ENCODE measurements around the gene OR4Q3.
"Not testable (repeated sequence)": the region's sequence is repeated elsewhere in the genome, so short reads cannot be mapped to it uniquely, and the experiment has no call there.

The OR4Q3 gene

DNA sequence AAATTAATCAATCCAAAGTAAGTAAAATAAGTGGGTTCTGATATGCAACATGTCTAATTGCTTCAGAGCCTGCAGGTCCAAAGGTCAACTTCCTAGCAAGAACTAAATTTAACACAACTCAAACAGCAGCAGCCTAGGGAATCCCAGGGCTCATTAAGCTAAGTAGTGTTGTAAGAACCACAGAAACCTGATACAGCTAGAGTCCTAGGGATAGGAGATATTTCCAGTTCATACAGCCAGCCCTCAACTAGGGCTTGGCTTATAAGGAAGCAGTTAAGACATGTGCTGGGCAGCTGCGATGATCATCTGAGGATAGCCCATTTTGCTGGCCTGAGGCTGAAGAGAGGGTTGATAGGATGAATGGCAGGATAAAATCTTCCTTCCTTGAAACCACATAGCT lies at the start of gene OR4Q3:
OR4Q3 (plus strand) TSS at position 316 of the 400 bp plus-strand sequence.
- no peak for DNase-seq

- no peak for DNase-seq
These were observed 14.0 kb upstream of the OR4Q3 start for GRCh38 chr14:19729359-19729758.

- no peak for DNase-seq
These were observed 13.6 kb upstream of the OR4Q3 start for GRCh38 chr14:19729763-19730162.

DNA sequence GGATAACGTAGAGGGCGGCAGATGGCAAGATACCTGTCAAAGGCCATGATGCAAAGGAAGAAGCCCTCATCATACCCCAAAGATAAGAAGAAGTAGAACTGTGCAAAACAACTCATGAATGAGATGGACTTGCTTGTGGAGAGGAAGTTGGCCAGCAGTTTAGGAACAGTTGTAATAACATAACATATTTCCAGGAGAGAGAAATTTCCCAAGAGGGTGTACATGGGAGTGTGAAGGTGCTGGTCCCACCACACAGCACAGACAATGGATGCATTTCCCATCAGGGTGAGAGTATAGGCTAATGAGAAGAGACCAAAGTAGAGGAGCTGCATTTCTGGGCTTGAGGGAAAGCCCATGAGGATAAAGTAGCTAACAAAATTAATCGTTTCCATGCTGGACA lies 9.5 kb upstream of the OR4Q3 start:
- not testable (repeated sequence) for DNase-seq

GRCh38 chr14:19752316-19752715 lies 8.9 kb downstream of the OR4Q3 start:
- not testable (repeated sequence) for DNase-seq

DNA sequence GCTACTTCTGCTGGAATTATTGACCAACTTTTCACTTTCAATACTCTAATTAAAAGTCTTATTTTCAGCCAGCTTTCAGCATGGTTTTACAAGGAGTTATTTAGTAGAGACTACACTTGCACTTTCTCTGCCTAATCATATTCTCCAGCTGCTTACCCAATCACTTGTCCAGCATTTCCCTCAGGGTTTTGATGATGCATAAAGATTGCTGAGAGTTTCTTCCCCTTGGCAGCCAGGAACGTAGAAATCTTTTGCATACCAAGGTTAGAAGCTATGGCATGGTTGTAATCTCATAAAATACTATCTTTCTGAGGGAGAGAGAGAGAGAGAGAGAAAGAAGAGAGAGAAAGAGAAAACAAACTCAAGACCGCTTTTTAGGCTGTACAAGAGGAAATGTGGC lies 10.8 kb downstream of the OR4Q3 start:
- DNase-seq = no peak

GRCh38 chr14:19771491-19771890 lies 28.1 kb downstream of the OR4Q3 start:
- DNase-seq = not testable (repeated sequence)

GRCh38 chr14:19771895-19772430 lies 28.6 kb downstream of the OR4Q3 start:
- DNase-seq = no peak

- DNase-seq = not testable (repeated sequence)
These were observed 29.1 kb downstream of the OR4Q3 start for GRCh38 chr14:19772454-19772853.

- not testable (repeated sequence) for DNase-seq
These were observed 29.8 kb downstream of the OR4Q3 start, which contains the start of gene OR4M1 for GRCh38 chr14:19773204-19773603. TSS of gene OR4M1 (plus strand) at chr14:19773504. CDS start at chr14:19780323, 6,819 bp downstream.

DNA sequence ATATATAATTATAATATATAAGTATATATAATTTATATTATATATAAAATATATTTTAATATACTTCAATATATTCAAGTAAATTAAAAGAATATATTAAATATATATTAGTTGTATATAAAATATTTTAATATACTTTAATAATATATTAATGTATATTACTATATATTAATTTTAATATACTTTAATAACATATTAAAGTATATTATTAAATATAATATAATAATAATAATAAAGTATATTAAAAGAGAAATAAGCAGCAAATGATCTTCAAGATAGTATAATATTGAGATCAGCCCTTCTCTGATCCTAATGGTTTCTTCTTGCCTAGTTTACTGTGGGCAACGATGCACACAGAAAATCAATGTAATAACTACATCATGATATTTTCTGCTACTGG lies 32.2 kb downstream of the OR4Q3 start:
- no peak for DNase-seq

- not testable (repeated sequence) for DNase-seq
These were observed 42.5 kb downstream of the OR4Q3 start for GRCh38 chr14:19785848-19786247.

- not testable (repeated sequence) for DNase-seq
These were observed 43.9 kb downstream of the OR4Q3 start for GRCh38 chr14:19787318-19787717.

DNA sequence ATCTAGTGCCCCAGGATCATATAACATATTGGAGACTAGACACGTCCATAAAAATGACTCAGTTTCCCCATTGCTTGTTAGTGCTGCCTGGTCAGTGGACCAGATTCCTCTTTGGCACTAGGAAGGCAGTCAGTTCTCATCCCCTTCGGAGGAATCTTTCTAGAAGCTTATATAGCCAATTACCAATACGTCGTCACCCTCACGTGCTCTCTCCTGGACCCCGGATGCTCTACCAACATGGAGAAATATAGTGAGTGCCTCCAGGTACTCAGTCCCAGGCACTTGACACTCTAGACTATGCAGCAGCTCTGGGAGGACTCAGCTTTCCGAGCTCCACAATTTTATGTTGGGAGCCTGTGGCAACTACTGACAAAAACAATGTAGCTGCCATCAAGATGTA lies 44.8 kb downstream of the OR4Q3 start:
- DNase-seq = not testable (repeated sequence)

GRCh38 chr14:19796520-19797108 lies 53.2 kb downstream of the OR4Q3 start:
- not testable (repeated sequence) for DNase-seq

All from activated CD4-positive, alpha-beta T cell treated with anti-CD3 and anti-CD28 coated beads, Interleukin-2, amount 50 U/mL, for 16 hours (primary cell).